Stimulated activated naive CD4-positive, alpha-beta T cell treated with Interleukin-2 at 50 U/mL for 16 hours (primary cell): ENCODE data around the gene THSD4.

Source experiments
- DNase-seq: peaks from one replicate; lab custom pipeline; 2025; lab: John Stamatoyannopoulos, UW

Gene THSD4

GRCh38 chr15:71330638-71331162 lies 215.4 kb downstream of the THSD4 start:
- DNase-seq = no peak

DNA sequence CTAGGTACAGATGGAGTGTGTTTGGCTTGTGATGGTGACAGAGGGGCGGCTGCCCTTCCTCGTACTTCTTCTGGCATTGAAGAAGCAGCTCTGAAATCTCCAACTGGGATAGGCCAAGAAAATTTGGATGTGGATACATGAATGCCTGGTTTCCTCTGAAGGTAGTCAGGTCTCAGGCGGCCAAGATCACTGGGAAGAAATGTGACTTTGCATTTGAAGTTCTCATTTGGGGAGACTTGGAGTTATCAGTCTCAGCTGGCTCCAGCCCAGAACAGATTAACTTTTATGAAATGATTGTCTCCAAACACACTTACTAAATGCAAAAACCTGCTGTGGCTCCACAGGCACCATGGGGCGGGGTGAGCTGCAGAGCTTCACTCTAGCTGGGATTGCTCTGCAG lies 215.9 kb downstream of the THSD4 start:
- no peak for DNase-seq

DNA sequence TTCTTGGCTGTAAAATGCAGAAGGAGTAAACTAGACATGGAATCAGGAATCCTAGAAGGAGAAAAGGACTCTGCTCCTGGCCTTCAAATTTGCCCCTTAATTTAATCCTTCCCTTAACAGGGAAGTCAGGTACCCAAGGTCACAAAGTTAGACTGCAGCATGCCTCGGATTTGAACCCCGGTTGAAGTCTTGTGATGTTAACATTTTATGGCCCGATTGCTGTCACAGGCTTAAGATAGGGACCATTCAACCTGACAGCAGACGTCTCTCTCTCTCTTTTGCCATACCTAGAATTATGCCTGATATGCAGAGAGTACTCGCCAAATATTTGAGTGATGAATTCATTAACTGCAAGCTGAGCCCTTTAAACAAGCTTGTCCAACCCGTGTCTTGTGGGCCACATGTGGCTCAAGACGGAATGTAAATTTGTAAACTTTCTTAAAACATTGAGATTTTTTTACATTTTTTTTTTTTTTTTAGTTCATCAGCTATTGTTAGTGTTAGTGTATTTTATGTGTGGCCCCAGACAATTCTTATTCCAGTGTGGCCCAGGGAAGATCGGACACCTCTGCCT lies 217.2 kb downstream of the THSD4 start:
- DNase-seq = no peak

- no peak for DNase-seq
Observed at GRCh38 chr15:71333136-71333700, 217.9 kb downstream of the THSD4 start.

- DNase-seq = no peak
Observed at GRCh38 chr15:71333839-71334238, 218.6 kb downstream of the THSD4 start.

GRCh38 chr15:71334434-71334833 lies 219.2 kb downstream of the THSD4 start:
- DNase-seq = no peak

DNA sequence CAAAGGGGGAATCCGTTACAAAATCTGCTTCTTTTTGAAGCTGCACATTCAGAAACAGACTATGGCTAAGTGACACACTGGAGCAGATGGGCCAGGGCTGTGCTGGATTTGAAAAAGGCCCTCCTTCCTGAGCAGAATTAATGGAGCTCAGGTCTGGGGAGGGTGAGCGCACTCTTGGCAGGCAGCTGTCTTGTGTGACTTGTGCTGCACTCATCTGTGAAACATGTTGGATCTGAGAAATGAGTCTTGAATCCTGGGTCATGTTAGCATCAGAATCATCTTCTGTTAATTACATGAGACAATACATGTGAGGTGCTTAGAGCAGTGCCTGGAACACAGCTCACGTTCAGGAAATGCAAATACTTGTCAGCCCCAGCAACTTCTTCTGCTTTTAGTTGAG lies 219.6 kb downstream of the THSD4 start:
- no peak for DNase-seq

DNA sequence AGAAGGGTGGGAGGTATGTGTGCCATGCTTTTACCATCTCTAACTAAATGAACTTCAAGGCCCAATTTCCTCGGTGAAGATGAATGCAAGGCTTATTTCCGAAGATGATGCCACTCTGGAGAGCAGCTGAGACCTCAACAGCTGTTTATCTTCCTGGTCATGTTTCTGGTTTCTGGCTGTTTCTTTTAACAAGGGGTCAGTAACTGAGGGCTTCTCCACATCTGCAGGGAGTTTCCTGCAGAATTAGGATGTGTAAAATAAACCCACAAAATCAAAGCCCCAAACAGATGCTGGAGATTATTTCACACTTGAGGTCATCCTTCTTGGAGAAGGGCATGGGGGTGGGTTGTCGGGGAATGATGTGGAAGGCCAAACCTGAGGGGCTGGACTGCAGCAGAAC lies 220.3 kb downstream of the THSD4 start:
- no peak for DNase-seq

- no peak for DNase-seq
Observed at GRCh38 chr15:71336671-71337070, 221.4 kb downstream of the THSD4 start.

DNA sequence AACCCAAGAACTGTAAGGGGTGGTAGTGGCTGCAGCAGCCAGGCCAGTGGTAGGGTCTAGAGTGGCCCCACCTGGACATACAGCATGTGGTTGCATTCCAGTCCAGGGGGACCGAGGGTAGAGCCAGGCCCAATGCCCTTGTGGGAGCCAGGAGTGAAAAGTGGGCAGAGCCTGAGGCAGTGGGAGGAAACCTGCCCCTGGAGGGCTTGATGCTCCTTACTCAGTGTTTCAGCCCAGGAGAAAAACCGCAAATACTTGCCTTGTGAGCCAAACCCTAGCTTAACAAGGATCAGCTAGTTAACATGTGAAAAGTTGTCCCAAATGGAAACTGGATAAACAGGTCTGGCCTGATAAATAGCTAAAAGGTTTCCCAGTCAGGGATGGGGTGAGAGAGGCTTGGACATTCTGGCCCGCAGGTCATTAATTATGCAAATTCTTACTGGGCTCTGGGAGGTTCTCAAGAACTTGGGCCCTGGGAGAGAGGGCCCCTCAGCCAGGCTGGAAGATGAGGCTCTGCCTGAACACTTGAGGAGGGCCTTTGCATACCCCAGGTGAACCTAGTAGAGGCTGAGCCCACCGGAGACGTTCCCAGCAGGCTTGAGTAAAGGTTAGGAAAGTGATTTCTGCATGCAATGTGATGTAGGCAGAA lies 222.1 kb downstream of the THSD4 start:
- DNase-seq = no peak

GRCh38 chr15:71338265-71338664 lies 223.0 kb downstream of the THSD4 start:
- DNase-seq = no peak

- no peak for DNase-seq
Observed at GRCh38 chr15:71338827-71339542, 223.7 kb downstream of the THSD4 start.

GRCh38 chr15:71341811-71342550 lies 226.7 kb downstream of the THSD4 start:
- DNase-seq = no peak

- DNase-seq = no peak
Observed at GRCh38 chr15:71342658-71343057, 227.4 kb downstream of the THSD4 start.

DNA sequence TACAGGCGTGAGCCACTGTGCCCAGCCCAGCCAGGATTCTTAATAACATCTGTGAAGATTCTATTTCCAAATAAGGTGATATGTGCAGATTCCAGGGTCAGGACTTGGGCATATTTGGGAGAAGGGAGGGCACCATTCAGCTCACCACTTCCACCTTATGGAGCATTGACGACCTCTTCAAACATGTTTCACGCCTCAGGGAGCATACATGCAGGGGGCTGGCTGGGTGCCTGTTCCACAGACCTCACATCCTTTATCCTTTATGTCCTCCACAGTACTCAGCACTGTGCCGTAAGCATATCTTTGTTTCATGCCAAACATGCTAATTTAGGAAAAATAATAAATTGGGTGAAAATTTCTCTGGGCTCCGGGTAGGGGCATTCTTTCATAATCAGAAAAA lies 229.0 kb downstream of the THSD4 start:
- DNase-seq = no peak

GRCh38 chr15:71345186-71345585 lies 229.9 kb downstream of the THSD4 start:
- DNase-seq = no peak

GRCh38 chr15:71346464-71346863 lies 231.2 kb downstream of the THSD4 start:
- DNase-seq = no peak

GRCh38 chr15:71348597-71348996 lies 233.3 kb downstream of the THSD4 start:
- no peak for DNase-seq

DNA sequence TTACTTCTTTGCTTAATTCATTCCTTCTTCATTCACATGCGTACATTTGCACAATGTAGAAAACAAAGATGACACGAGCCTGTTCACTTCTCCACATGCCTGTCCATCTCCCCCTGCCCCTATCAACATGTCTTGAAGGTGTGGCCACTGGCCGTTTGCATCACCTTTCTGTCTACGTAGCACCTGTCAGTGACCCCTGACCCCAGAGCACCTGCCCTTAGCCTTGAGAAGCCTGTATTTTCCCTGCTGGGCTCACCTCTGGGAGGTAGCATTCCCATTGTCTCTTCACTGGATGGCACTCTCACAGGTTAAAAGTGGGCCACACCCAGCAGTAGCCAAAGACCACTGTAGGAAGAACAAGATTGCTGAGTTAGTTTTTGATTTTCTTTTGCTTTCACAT lies 234.1 kb downstream of the THSD4 start:
- DNase-seq = no peak

GRCh38 chr15:71349736-71350526 lies 234.7 kb downstream of the THSD4 start:
- DNase-seq = no peak

- DNase-seq = no peak
Observed at GRCh38 chr15:71350622-71351378, 235.5 kb downstream of the THSD4 start.
